SK-N-SH (cell line): ENCODE data around the gene ETHE1. TPM values are rescaled to one million over a fixed set of nuclear protein-coding genes. Genes with fewer than 3 reads are reported as not detected.

Experiments used
- CTCF ChIA-PET: fragments of 300-600, 350-600 bp; formaldehyde crosslinking; extraction: SDS; loops from one replicate; lab custom pipeline; 2021; lab: Yijun Ruan, JAX
- POLR2A ChIA-PET: fragments of 350-600 bp; sonication (Branson Sonifier 250); formaldehyde crosslinking; extraction: SDS; loops from one replicate; lab custom pipeline; 2020; ENCODE audit warnings: antibody characterized with exemption, inconsistent platforms; lab: Yijun Ruan, JAX
- DNase-seq: peaks from one replicate; pipeline ENCODE4 v3.0.0; 2012
- H2AFZ ChIP-seq: fragments of 200-600 bp; sonication (generic); 2 replicates; pipeline ENCODE4 v1.8.1; 2016; ENCODE audit warnings: antibody characterized with exemption, mild to moderate bottlenecking, low read depth
- H3F3A ChIP-seq: fragments of 200-600 bp; sonication (generic); replicated peaks from 2 replicates; pipeline ENCODE3; 2016; ENCODE audit warnings: antibody characterized with exemption, mild to moderate bottlenecking; ENCODE audit not compliant: insufficient read depth
- H3K27ac ChIP-seq, 2 experiments: fragments of 200-500 bp in 1 of 2; fragments of 200-600 bp in 1 of 2; sonication (Bioruptor generic) in 1 of 2; sonication (generic), shearing (Covaris generic) in 1 of 2; 2 replicates each; pipeline versions ENCODE4 v1.5.1 to v1.6.1; 2014 to 2016; ENCODE audit warnings: low read depth in 2 of 2, inconsistent platforms in 1 of 2, low read length in 1 of 2, mild to moderate bottlenecking in 1 of 2, mixed read lengths in 1 of 2
- H3K27me3 ChIP-seq: fragments of 200-600 bp; sonication (generic), shearing (Covaris generic); 2 replicates; pipeline ENCODE4 v1.6.1; 2016; ENCODE audit warnings: mixed run types; ENCODE audit not compliant: insufficient read depth
- H3K36me3 ChIP-seq, 2 experiments: fragments of 200-500 bp in 1 of 2; fragments of 200-600 bp in 1 of 2; sonication (Bioruptor generic) in 1 of 2; sonication (generic) in 1 of 2; replicated peaks in 1 of 2; 2 replicates each; pipeline versions ENCODE3 to v1.5.1; 2014 to 2016; ENCODE audit warnings: low read length in 1 of 2, mild to moderate bottlenecking in 1 of 2; ENCODE audit not compliant: insufficient read depth in 2 of 2, control insufficient read depth in 1 of 2
- H3K4me1 ChIP-seq, 2 experiments: fragments of 200-500 bp in 1 of 2; fragments of 200-600 bp in 1 of 2; sonication (Bioruptor generic) in 1 of 2; sonication (generic), shearing (Covaris generic) in 1 of 2; 2 replicates each; pipeline versions ENCODE4 v1.5.1 to v1.6.1; 2014 to 2016; ENCODE audit warnings: low read depth in 1 of 2, low read length in 1 of 2, mixed run types in 1 of 2; ENCODE audit not compliant: insufficient read depth in 2 of 2, control insufficient read depth in 1 of 2
- H3K4me2 ChIP-seq: fragments of 200-600 bp; sonication (generic), shearing (Covaris generic); 2 replicates; pipeline ENCODE4 v1.6.1; 2017; ENCODE audit warnings: mixed run types
- H3K4me3 ChIP-seq, 2 experiments: fragments of 200-500 bp in 1 of 2; fragments of 200-600 bp in 1 of 2; sonication (Bioruptor generic) in 1 of 2; sonication (generic), shearing (Covaris generic) in 1 of 2; 2 replicates each; pipeline versions ENCODE4 v1.5.1 to v1.8.1; 2014 to 2016; ENCODE audit warnings: low read depth in 2 of 2, inconsistent platforms in 1 of 2, low read length in 1 of 2, mild to moderate bottlenecking in 1 of 2, mixed read lengths in 1 of 2, moderate library complexity in 1 of 2
- H3K79me2 ChIP-seq: fragments of 200-600 bp; sonication (generic); 2 replicates; pipeline ENCODE4 v1.8.1; 2017; ENCODE audit warnings: mild to moderate bottlenecking; ENCODE audit not compliant: insufficient read depth
- H3K9ac ChIP-seq: fragments of 200-600 bp; sonication (generic); 2 replicates; pipeline ENCODE4 v1.6.1; 2017; ENCODE audit warnings: mixed run types
- H3K9me2 ChIP-seq: fragments of 200-600 bp; sonication (generic); 2 replicates; pipeline ENCODE4 v1.6.1; 2017; ENCODE audit warnings: mixed run types
- H3K9me3 ChIP-seq: fragments of 200-600 bp; sonication (generic); 2 replicates; pipeline ENCODE4 v1.6.1; 2017; ENCODE audit warnings: mixed run types, mild to moderate bottlenecking, moderate library complexity
- H4K20me1 ChIP-seq: fragments of 200-600 bp; sonication (generic); 2 replicates; pipeline ENCODE4 v1.6.1; 2017; ENCODE audit warnings: mild to moderate bottlenecking, mixed run types; ENCODE audit not compliant: insufficient read depth
- CHD2 ChIP-seq: fragments of 150-350 bp; IDR thresholded peaks from 2 replicates; pipeline ENCODE4 v1.6.1; 2018; ENCODE audit warnings: low read length; ENCODE audit not compliant: partially characterized antibody
- EZH2phosphoT487 ChIP-seq: fragments of 200-600 bp; sonication (generic); IDR thresholded peaks from 2 replicates; pipeline ENCODE4 v1.6.1; 2017; ENCODE audit warnings: low read depth, mixed run types, mild to moderate bottlenecking, antibody characterized with exemption, moderate library complexity, borderline replicate concordance
- FOXJ3 ChIP-seq: sonication (generic); formaldehyde crosslinking; IDR thresholded peaks from 2 replicates; pipeline ENCODE4 v1.5.1; 2020; ENCODE audit warnings: mild to moderate bottlenecking, missing genetic modification reagents
- FOXM1 ChIP-seq: IDR thresholded peaks from 2 replicates; pipeline ENCODE4 v1.4.0; 2012; ENCODE audit warnings: low read depth, mild to moderate bottlenecking
- GATA2 ChIP-seq: sonication (generic); formaldehyde crosslinking; IDR thresholded peaks from 2 replicates; pipeline ENCODE4 v1.5.0; 2020; ENCODE audit warnings: mild to moderate bottlenecking, missing genetic modification reagents
- IRF3 ChIP-seq: fragments of 150-350 bp; IDR thresholded peaks from 2 replicates; pipeline ENCODE4 v1.6.1; 2016; ENCODE audit warnings: mild to moderate bottlenecking, low read depth, low read length
- MXI1 ChIP-seq: IDR thresholded peaks from 2 replicates; pipeline ENCODE4 v1.6.1; 2012; ENCODE audit warnings: mild to moderate bottlenecking, low read depth, low read length, improper control_type of control experiment
- POLR2AphosphoS5 ChIP-seq: IDR thresholded peaks from 2 replicates; pipeline ENCODE4 v1.6.1; 2012; ENCODE audit warnings: low read depth, low read length
- RAD21 ChIP-seq: IDR thresholded peaks from 2 replicates; pipeline ENCODE4 v1.6.1; 2012; ENCODE audit warnings: mild to moderate bottlenecking, low read length
- RCOR1 ChIP-seq: fragments of 150-350 bp; IDR thresholded peaks from 2 replicates; pipeline ENCODE4 v1.6.1; 2017; ENCODE audit warnings: antibody characterized with exemption, low read length
- RFX5 ChIP-seq: IDR thresholded peaks from 2 replicates; pipeline ENCODE4 v1.6.1; 2012; ENCODE audit warnings: mild to moderate bottlenecking, improper control_type of control experiment, low read length
- SMC3 ChIP-seq: IDR thresholded peaks from 2 replicates; pipeline ENCODE4 v1.6.1; 2012; ENCODE audit warnings: low read depth, low read length, improper control_type of control experiment
- TEAD4 ChIP-seq: IDR thresholded peaks from 2 replicates; pipeline ENCODE4 v1.4.0; 2012; ENCODE audit warnings: mild to moderate bottlenecking, borderline replicate concordance; ENCODE audit not compliant: insufficient read depth
- ZBTB33 ChIP-seq: IDR thresholded peaks from 2 replicates; pipeline ENCODE4 v1.4.0; 2012; ENCODE audit warnings: low read depth, borderline replicate concordance
- WGBS: methylation state at CpG from one replicate; pipeline ENCODE4 v1.1.6; 2017; ENCODE audit warnings: low lambda C conversion rate; 5-methylcytosine and 5-hydroxymethylcytosine counted together
- polyA plus RNA-seq, 3 experiments: library from polyadenylated mRNA; depleted of rRNA; stranded (reverse); fragments of >200 nt; gene quantifications; 2 replicates each; pipeline ENCODE4 v1.2.3, GENCODE V29; 2012
- TF ChIP-seq, protein P1 (sequence below): IDR thresholded peaks from 2 replicates; pipeline ENCODE4; 2012
- TF ChIP-seq, protein P2 (sequence below): fragments of 200-600 bp; sonication (generic); IDR thresholded peaks from 2 replicates; pipeline ENCODE4 v1.6.1; 2017; ENCODE audit warnings: antibody characterized with exemption, mild to moderate bottlenecking, moderate library complexity

The ETHE1 gene
- polyA plus RNA-seq, 1 of the 3 experiments (the other 2 are of a cell fraction): 86.2 TPM

DNA sequence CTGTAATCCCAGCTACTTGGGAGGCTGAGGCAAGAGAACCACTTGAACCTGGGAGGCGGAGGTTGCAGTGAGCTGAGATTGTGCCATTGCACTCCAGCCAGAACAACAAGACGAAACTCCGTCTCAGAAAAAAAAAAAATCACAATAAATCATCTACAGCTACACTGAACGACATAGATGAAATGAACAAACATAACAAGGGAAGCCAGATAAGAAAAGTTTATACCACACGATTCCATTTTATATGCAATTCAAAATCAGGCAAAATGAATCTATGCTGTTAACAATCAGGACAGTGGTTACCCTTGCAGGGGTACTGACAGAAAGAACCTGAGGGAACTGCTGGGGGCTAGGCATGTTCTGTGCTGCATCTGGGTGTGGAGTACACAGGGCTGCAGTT is 42.7 kb upstream of the ETHE1 start:
- Histone ChIP-seq H3K4me3 (no peak overlapping the region), H4K20me1 (no peaks in the 10 kb centered on the region), H3K9me2 (no peaks in the 10 kb centered on the region), H3K36me3 (peaks cover 0 to 9% of the 10 kb centered on the region in 2 experiments), H3K9me3 (no peaks in the 10 kb centered on the region), H3K27ac (no peak overlapping the region), H3F3A (no peaks in the 10 kb centered on the region), H3K27me3 (no peaks in the 10 kb centered on the region), H3K9ac (no peak overlapping the region), H3K79me2 (peaks cover 58% of the 10 kb centered on the region; the same call in 1 of the 2 replicates), H3K4me1 (peaks cover 0 to 4% of the 10 kb centered on the region in 2 experiments; a peak in 1 of 4 replicates), H2AFZ (no peak overlapping the region), H3K4me2 (no peak overlapping the region)
- 94% methylated on average over 5 of the region's 5 CpGs for WGBS
- ChIA-PET CTCF (interaction anchor here (3.9 kb wide), 1 partner anchor 15 kb away, joined by 24 read pairs; no protein-coding TSS in a partner anchor), POLR2A (no interaction called here)
- TF ChIP-seq CHD2 (no peak), EZH2phosphoT487 (no peak), GATA2 (no peak), FOXJ3 (CRISPR knock-in tag) (no peak), FOXM1 (no peak), RAD21 (no peak), MXI1 (no peak), RFX5 (no peak), ZBTB33 (no peak), POLR2AphosphoS5 (no peak), IRF3 (no peak), TEAD4 (no peak)
- TF ChIP-seq, protein P1, sequence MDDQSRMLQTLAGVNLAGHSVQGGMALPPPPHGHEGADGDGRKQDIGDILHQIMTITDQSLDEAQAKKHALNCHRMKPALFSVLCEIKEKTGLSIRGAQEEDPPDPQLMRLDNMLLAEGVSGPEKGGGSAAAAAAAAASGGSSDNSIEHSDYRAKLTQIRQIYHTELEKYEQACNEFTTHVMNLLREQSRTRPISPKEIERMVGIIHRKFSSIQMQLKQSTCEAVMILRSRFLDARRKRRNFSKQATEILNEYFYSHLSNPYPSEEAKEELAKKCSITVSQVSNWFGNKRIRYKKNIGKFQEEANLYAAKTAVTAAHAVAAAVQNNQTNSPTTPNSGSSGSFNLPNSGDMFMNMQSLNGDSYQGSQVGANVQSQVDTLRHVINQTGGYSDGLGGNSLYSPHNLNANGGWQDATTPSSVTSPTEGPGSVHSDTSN: no peak
- DNase-seq: no peak

DNA sequence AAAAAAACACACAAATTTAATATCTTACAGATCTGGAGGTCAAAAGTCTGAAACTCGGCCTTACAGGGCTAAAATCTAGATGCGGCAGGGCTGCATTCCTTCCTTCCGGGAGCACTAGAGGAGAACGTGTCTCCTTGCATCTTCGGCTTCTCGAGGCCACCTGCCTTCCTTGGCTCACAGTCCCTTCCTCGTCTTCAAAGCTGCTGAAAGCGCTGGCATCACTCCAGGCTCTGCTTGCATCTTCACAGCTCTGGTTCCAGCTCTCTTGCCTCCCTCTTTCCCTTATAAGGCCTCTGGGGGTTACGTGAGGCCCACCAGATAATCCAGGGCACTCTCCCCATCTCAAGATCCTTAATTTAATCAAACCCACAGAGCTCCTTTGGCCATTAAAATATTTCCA is 37.8 kb upstream of the ETHE1 start:
- H3K36me3 ChIP-seq: peaks cover 0 to 11% of the 10 kb centered on the region in 2 experiments
- no peak overlapping the region for H3K9ac ChIP-seq
- H3K9me3 ChIP-seq: no peaks in the 10 kb centered on the region
- no peak overlapping the region for H3K4me2 ChIP-seq
- peaks cover 0 to 14% of the 10 kb centered on the region in 2 experiments; a peak in 1 of 4 replicates for H3K4me1 ChIP-seq
- H3K9me2 ChIP-seq: no peaks in the 10 kb centered on the region
- peaks cover 39% of the 10 kb centered on the region; the same call in 1 of the 2 replicates for H3K79me2 ChIP-seq
- H3K27ac ChIP-seq: no peak overlapping the region
- no peak overlapping the region for H2AFZ ChIP-seq
- CTCF ChIA-PET: interaction anchor here (1.4 to 2.7 kb wide), 3 partner anchors 10 to 118 kb away, joined by 3 to 21 read pairs (median 6); no protein-coding TSS in a partner anchor
- 0 out of 2 replicates have a peak, but pooled peaks cover 2% of the 10 kb centered on the region for H4K20me1 ChIP-seq
- H3K4me3 ChIP-seq: no peak overlapping the region
- H3F3A ChIP-seq: peaks cover 16% of the 10 kb centered on the region
- WGBS: 94% methylated on average over 9 of the region's 9 CpGs
- H3K27me3 ChIP-seq: no peaks in the 10 kb centered on the region
- DNase-seq: no peak
- POLR2A ChIA-PET: interaction anchor here (0.5 to 0.6 kb wide), 2 partner anchors 62 to 715 kb away, joined by 3 to 4 read pairs; no protein-coding TSS in a partner anchor
- TF ChIP-seq, protein P1: no peak
- TF ChIP-seq ZBTB33 (no peak), CHD2 (no peak), RCOR1 (no peak), SMC3 (no peak), FOXM1 (no peak)
- TF ChIP-seq, protein P2, sequence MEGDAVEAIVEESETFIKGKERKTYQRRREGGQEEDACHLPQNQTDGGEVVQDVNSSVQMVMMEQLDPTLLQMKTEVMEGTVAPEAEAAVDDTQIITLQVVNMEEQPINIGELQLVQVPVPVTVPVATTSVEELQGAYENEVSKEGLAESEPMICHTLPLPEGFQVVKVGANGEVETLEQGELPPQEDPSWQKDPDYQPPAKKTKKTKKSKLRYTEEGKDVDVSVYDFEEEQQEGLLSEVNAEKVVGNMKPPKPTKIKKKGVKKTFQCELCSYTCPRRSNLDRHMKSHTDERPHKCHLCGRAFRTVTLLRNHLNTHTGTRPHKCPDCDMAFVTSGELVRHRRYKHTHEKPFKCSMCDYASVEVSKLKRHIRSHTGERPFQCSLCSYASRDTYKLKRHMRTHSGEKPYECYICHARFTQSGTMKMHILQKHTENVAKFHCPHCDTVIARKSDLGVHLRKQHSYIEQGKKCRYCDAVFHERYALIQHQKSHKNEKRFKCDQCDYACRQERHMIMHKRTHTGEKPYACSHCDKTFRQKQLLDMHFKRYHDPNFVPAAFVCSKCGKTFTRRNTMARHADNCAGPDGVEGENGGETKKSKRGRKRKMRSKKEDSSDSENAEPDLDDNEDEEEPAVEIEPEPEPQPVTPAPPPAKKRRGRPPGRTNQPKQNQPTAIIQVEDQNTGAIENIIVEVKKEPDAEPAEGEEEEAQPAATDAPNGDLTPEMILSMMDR: no peak
